ENCODE results near the gene ELL2. TPM values are rescaled to one million over a fixed set of nuclear protein-coding genes. Genes with fewer than 3 reads are reported as not detected.
A peak's percentile ranks its signal among the peaks of the same experiment; 100 is the strongest.

ELL2 gene
- total and polyA plus RNA-seq, 2 of the 13 experiments (the other 11 are each of a cell fraction or from before 2014, with no cell fraction given) = 78.9 to 97.1 TPM

DNA sequence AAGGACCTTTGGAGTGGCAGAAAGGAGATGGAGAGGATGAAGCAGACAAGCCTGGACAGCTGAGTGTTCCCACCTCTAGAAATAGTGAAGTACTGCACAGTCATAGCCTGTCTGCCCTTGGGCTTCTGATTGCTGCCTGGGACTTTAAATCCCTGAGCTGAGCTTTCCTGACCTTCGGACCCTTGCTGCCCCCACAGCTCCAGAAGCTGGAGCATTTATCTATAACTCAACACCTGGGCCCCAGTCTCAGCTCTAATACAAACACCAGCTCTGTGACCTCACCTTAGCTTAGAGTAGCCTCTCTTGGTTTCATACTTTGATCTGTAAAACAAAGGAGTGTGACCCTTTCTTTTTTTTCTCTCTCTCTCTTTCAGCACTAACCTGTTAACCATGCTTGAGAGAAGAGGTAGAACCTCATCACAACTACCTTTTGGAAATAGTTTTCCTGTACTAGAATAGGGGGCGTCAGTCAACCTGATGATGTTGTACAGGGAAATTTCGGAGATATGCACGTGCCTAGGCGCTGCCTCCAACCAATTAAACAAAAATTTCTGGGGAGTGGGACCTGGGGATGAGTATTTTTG is 25.4 kb upstream of the ELL2 start (continued):
- no peak for TF ChIP-seq ZFAT (CRISPR knock-in tag; conservative IDR thresholded peaks at IDR 0.05)
- no peak for TF ChIP-seq ZNF17 (CRISPR knock-in tag; IDR thresholded peaks at IDR 0.05)
- peak; percentile 100 for TF ChIP-seq TBX2 (CRISPR knock-in tag; IDR thresholded peaks at IDR 0.05; ENCODE audit: borderline replicate concordance)
- 0 out of 2 replicates have a peak, but pooled peaks have one; percentile 25 for TF ChIP-seq ZSCAN20 (CRISPR knock-in tag; IDR thresholded peaks at IDR 0.05; ENCODE audit: borderline replicate concordance)
- no peak; the same call in 1 of the 2 replicates for TF ChIP-seq MIER3 (CRISPR knock-in tag; IDR thresholded peaks at IDR 0.05; ENCODE audit: borderline replicate concordance)
- peak; percentile 71; the same call in 1 of the 2 replicates for TF ChIP-seq GZF1 (CRISPR knock-in tag; IDR thresholded peaks at IDR 0.05)
- TF ChIP-seq ZKSCAN8 (CRISPR knock-in tag; IDR thresholded peaks at IDR 0.05; ENCODE audit: borderline replicate concordance) = peak; percentile 88
- peak; percentile 78; the same call in 1 of the 2 replicates for TF ChIP-seq ZNF564 (CRISPR knock-in tag; IDR thresholded peaks at IDR 0.05)
- no peak for TF ChIP-seq ZNF496 (CRISPR knock-in tag; IDR thresholded peaks at IDR 0.05; ENCODE audit: insufficient replicate concordance)
- no peak for TF ChIP-seq U2AF2 (IDR thresholded peaks at IDR 0.05; ENCODE audit: low read depth, low read length)
- no peak for TF ChIP-seq KLF9 (CRISPR knock-in tag; IDR thresholded peaks at IDR 0.05; ENCODE audit: low read depth)
- no peak for TF ChIP-seq SP1 (IDR thresholded peaks at IDR 0.05)
- TF ChIP-seq SP1 (CRISPR knock-in tag; IDR thresholded peaks at IDR 0.05) = 0 out of 2 replicates have a peak, but pooled peaks have one; percentile 21
- 0 out of 2 replicates have a peak, but pooled peaks have one; percentile 21 for TF ChIP-seq SMC3 (IDR thresholded peaks at IDR 0.05; ENCODE audit: low read length)
- TF ChIP-seq IRX3 (CRISPR knock-in tag; IDR thresholded peaks at IDR 0.05; ENCODE audit: borderline replicate concordance, low read depth) = 0 out of 2 replicates have a peak, but pooled peaks have one; percentile 39
- no peak for TF ChIP-seq ZNF446 (CRISPR knock-in tag; IDR thresholded peaks at IDR 0.05)
- peak; percentile 98 for TF ChIP-seq PITX1 (CRISPR knock-in tag; IDR thresholded peaks at IDR 0.05)
- no peak for TF ChIP-seq ZNF780A (CRISPR knock-in tag; IDR thresholded peaks at IDR 0.05)
- TF ChIP-seq SRSF4 (IDR thresholded peaks at IDR 0.05; ENCODE audit: low read depth, low read length, poor library complexity, severe bottlenecking) = no peak
- no peak for TF ChIP-seq FIP1L1 (IDR thresholded peaks at IDR 0.05; ENCODE audit: borderline replicate concordance, insufficient read depth, low read depth, low read length)
- TF ChIP-seq ESRRA (CRISPR knock-in tag; IDR thresholded peaks at IDR 0.05; ENCODE audit: low read depth) = peak; percentile 98
- TF ChIP-seq SAP130 (CRISPR knock-in tag; IDR thresholded peaks at IDR 0.05; ENCODE audit: low read depth) = peak; percentile 89
- 0 out of 2 replicates have a peak, but pooled peaks have one; percentile 34 for TF ChIP-seq ZNF607 (CRISPR knock-in tag; IDR thresholded peaks at IDR 0.05; ENCODE audit: borderline replicate concordance)
- no peak for TF ChIP-seq U2AF1 (optimal IDR thresholded peaks at IDR 0.05; ENCODE audit: low read depth, low read length)
- TF ChIP-seq ZNF577 (CRISPR knock-in tag; IDR thresholded peaks at IDR 0.05; ENCODE audit: borderline replicate concordance, low read depth) = no peak
- no peak for TF ChIP-seq HCFC1 (IDR thresholded peaks at IDR 0.05; ENCODE audit: low read depth, low read length)
- TF ChIP-seq, protein P1, sequence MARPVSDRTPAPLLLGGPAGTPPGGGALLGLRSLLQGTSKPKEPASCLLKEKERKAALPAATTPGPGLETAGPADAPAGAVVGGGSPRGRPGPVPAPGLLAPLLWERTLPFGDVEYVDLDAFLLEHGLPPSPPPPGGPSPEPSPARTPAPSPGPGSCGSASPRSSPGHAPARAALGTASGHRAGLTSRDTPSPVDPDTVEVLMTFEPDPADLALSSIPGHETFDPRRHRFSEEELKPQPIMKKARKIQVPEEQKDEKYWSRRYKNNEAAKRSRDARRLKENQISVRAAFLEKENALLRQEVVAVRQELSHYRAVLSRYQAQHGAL (CRISPR knock-in tag; IDR thresholded peaks at IDR 0.05; ENCODE audit: not compliant biosample characterization) = no peak
- no peak for TF ChIP-seq ZNF770 (CRISPR knock-in tag; IDR thresholded peaks at IDR 0.05)

Data from HepG2 (cell line).